SKM-1 (cell line): ENCODE measurements around the gene CASP8.
"Not testable (repeated sequence)": the region's sequence is repeated elsewhere in the genome, so short reads cannot be mapped to it uniquely, and the experiment has no call there.

Experiments
- DNase-seq: peaks from one replicate; lab custom pipeline; 2025; ENCODE audit not compliant: unreplicated experiment; lab: John Stamatoyannopoulos, UW

The CASP8 gene

GRCh38 chr2:201260302-201260800 is at the start of gene CASP8:
Gene CASP8, plus strand, starts transcription at chr2:201260536. Its CDS starts 5,951 bp downstream, at chr2:201266487.
- peak; percentile 93 for DNase-seq

- no peak for DNase-seq
These were observed 44.4 kb upstream of the CASP8 start for GRCh38 chr2:201215963-201216362.

- no peak for DNase-seq
These were observed 43.4 kb upstream of the CASP8 start for GRCh38 chr2:201216918-201217317.

- DNase-seq: no peak
These were observed 41.6 kb upstream of the CASP8 start for GRCh38 chr2:201218780-201219179.

- no peak for DNase-seq
These were observed 40.8 kb upstream of the CASP8 start for GRCh38 chr2:201219328-201220096.

- no peak for DNase-seq
These were observed 40.2 kb upstream of the CASP8 start for GRCh38 chr2:201220102-201220570.

GRCh38 chr2:201223089-201224073 is 37.0 kb upstream of the CASP8 start:
- no peak for DNase-seq

- DNase-seq: no peak
These were observed 31.9 kb upstream of the CASP8 start for GRCh38 chr2:201228271-201228911.

- DNase-seq: no peak
These were observed 31.4 kb upstream of the CASP8 start for GRCh38 chr2:201228912-201229290.

GRCh38 chr2:201231781-201232466 is 28.4 kb upstream of the CASP8 start:
- DNase-seq: peak; percentile 94

GRCh38 chr2:201232467-201232815 is 27.9 kb upstream of the CASP8 start:
- DNase-seq: no peak

GRCh38 chr2:201233192-201233811 is 27.0 kb upstream of the CASP8 start:
- peak; percentile 87 for DNase-seq

- no peak for DNase-seq
These were observed 26.3 kb upstream of the CASP8 start for GRCh38 chr2:201233812-201234662.

GRCh38 chr2:201234663-201235135 is 25.6 kb upstream of the CASP8 start:
- no peak for DNase-seq

- DNase-seq: peak; percentile 47
These were observed 24.2 kb upstream of the CASP8 start for GRCh38 chr2:201235860-201236811.

- no peak for DNase-seq
These were observed 22.7 kb upstream of the CASP8 start for GRCh38 chr2:201237486-201238123.

- not testable (repeated sequence) for DNase-seq
These were observed 21.0 kb upstream of the CASP8 start for GRCh38 chr2:201239167-201239935.
